ENCODE results near the gene LAIR1. TPM values are rescaled to one million over a fixed set of nuclear protein-coding genes. Genes with fewer than 3 reads are reported as not detected.

Gene LAIR1
- total RNA-seq, 1 experiment from 2014 or later, result not detected

DNA sequence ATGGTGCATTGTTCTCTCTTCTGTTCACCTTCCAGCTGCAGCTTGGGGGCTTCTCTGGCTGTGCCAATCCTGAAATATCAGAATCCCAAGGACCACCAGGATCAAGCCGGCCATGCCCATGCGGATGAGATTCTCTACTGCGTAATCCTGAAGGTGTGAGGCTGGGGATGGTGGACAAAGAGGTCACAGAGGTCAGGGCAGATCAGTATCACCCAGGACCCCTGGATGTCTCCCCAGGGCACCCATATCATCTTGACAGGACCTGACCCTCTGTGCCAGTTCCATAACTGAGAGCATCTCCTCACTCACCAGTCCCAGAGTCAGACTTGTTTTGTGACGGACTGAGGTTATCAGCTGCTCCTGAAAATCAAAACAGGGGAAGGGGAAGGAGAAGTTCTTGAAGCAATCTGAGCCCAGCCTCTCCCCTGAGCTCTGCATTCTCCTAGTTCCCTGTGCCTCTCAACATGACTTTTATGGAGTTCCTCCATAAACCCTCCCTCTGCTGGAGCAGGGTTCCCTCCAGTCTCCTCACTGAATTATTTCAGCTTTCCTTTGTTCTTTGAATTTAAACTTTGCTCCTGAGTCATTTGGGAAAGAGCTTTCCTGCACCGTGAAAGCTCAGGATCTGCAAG, 57.2 kb downstream of the LAIR1 start:
- in situ Hi-C loops (cut with HindIII; ENCODE audit: low pct_unique_long_range_greater_than_20kb, low sequenced_read_pairs), result no loop called here
- no peak for DNase-seq (ENCODE audit: low read depth)

- DNase-seq (ENCODE audit: low read depth), result no peak
- in situ Hi-C loops (cut with HindIII; ENCODE audit: low pct_unique_long_range_greater_than_20kb, low sequenced_read_pairs), result no loop called here
Measured at GRCh38 chr19:54305141-54305540, 59.6 kb downstream of the LAIR1 start.

DNA sequence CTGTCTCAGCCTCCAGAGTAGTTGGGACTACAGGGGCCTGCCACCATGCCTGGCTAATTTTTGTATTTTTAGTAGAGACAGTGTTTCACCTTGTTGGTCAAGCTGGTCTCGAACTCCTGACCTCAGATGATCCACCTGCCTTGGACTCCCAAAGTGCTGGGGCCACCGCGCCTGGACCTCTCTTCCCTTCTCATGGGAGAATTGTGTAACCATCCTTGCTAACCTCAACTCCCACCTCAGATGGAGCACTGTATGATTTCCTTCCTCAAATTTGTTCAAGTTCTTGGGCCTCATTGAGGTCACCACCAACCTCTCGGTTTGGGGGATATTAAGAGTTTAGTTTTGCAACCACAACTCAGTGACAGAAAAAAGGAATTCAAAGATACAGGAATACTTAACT, 62.5 kb downstream of the LAIR1 start:
- DNase-seq (ENCODE audit: low read depth), result no peak
- in situ Hi-C loops (cut with HindIII; ENCODE audit: low pct_unique_long_range_greater_than_20kb, low sequenced_read_pairs), result no loop called here

Other genes with a start within 250 kb of the LAIR1 start
- 19.9 and 30.5 TPM in 2 replicates for gene TFPT, start 249.3 kb downstream of the LAIR1 start, total RNA-seq (2014; rRNA removed; shearing (Covaris generic); ENCODE audit: low replicate concordance)
- gene PRPF31, start 249.2 kb downstream of the LAIR1 start, total RNA-seq (2014; rRNA removed; shearing (Covaris generic); ENCODE audit: low replicate concordance), result 109 and 128 TPM in 2 replicates
- gene CNOT3, start 227.2 kb downstream of the LAIR1 start, total RNA-seq (2014; rRNA removed; shearing (Covaris generic); ENCODE audit: low replicate concordance), result 3.3 and 18.4 TPM in 2 replicates
- gene LENG1, start 205.2 kb downstream of the LAIR1 start, total RNA-seq (2014; rRNA removed; shearing (Covaris generic); ENCODE audit: low replicate concordance), result 9.3 and 16.9 TPM in 2 replicates
- not detected in 2 replicates for gene TMC4, start 191.8 kb downstream of the LAIR1 start, total RNA-seq (2014; rRNA removed; shearing (Covaris generic); ENCODE audit: low replicate concordance)
- 40.1 and 108 TPM in 2 replicates for gene MBOAT7, start 175.4 kb downstream of the LAIR1 start, total RNA-seq (2014; rRNA removed; shearing (Covaris generic); ENCODE audit: low replicate concordance)
- 214 and 219 TPM in 2 replicates for gene TSEN34, start 173.6 kb downstream of the LAIR1 start, total RNA-seq (2014; rRNA removed; shearing (Covaris generic); ENCODE audit: low replicate concordance)
- 2,272 and 2,379 TPM in 2 replicates for gene RPS9, start 164.1 kb downstream of the LAIR1 start, total RNA-seq (2014; rRNA removed; shearing (Covaris generic); ENCODE audit: low replicate concordance)
- not detected in 2 replicates for gene LILRB3, start 141.9 kb downstream of the LAIR1 start, total RNA-seq (2014; rRNA removed; shearing (Covaris generic); ENCODE audit: low replicate concordance)
- not detected in 2 replicates for gene LILRA6, start 122.1 kb downstream of the LAIR1 start, total RNA-seq (2014; rRNA removed; shearing (Covaris generic); ENCODE audit: low replicate concordance)
- not detected in 2 replicates for gene LILRB5, start 107.7 kb downstream of the LAIR1 start, total RNA-seq (2014; rRNA removed; shearing (Covaris generic); ENCODE audit: low replicate concordance)
- not detected in 2 replicates for gene LILRB2, start 83.8 kb downstream of the LAIR1 start, total RNA-seq (2014; rRNA removed; shearing (Covaris generic); ENCODE audit: low replicate concordance)
- not detected in 2 replicates for gene LILRA5, start 51.8 kb downstream of the LAIR1 start, total RNA-seq (2014; rRNA removed; shearing (Covaris generic); ENCODE audit: low replicate concordance)
- gene LILRA4, start 25.8 kb downstream of the LAIR1 start, total RNA-seq (2014; rRNA removed; shearing (Covaris generic); ENCODE audit: low replicate concordance), result not detected in 2 replicates
- gene TTYH1, start 50.5 kb upstream of the LAIR1 start, total RNA-seq (2014; rRNA removed; shearing (Covaris generic); ENCODE audit: low replicate concordance), result not detected in 2 replicates
- gene LENG8, start 84.3 kb upstream of the LAIR1 start, total RNA-seq (2014; rRNA removed; shearing (Covaris generic); ENCODE audit: low replicate concordance), result 3.6 and 12.0 TPM in 2 replicates
- 6.0 and 8.6 TPM in 2 replicates for gene LENG9, start 98.8 kb upstream of the LAIR1 start, total RNA-seq (2014; rRNA removed; shearing (Covaris generic); ENCODE audit: low replicate concordance)
- 0.93 TPM in 1 of 2 replicates, not detected in the other for gene CDC42EP5, start 108.4 kb upstream of the LAIR1 start, total RNA-seq (2014; rRNA removed; shearing (Covaris generic); ENCODE audit: low replicate concordance)
- not detected in 2 replicates for gene LAIR2, start 137.9 kb upstream of the LAIR1 start, total RNA-seq (2014; rRNA removed; shearing (Covaris generic); ENCODE audit: low replicate concordance)
- not detected in 2 replicates for gene LILRA2, start 208.9 kb upstream of the LAIR1 start, total RNA-seq (2014; rRNA removed; shearing (Covaris generic); ENCODE audit: low replicate concordance)
- gene LILRA1, start 228.7 kb upstream of the LAIR1 start, total RNA-seq (2014; rRNA removed; shearing (Covaris generic); ENCODE audit: low replicate concordance), result not detected in 2 replicates

Measured in Caki2 (cell line).